Gastroesophageal sphincter (tissue), 4 donors: ENCODE measurements around the gene ZNF512B. TPM values are rescaled to one million over a fixed set of nuclear protein-coding genes. Genes with fewer than 3 reads are reported as not detected.

Source experiments
- ATAC-seq: fragments of 150-250 bp; one replicate; pipeline ENCODE4 v1.9.1; 2016; ENCODE audit warnings: mild to moderate bottlenecking, moderate library complexity
- H3K27ac ChIP-seq, 4 donors: fragments of 200-600 bp; sonication (generic) in 3 of 4; 1 replicate in 3 of 4; 2 replicates in 1 of 4; pipeline ENCODE4 v1.5.1; 2016 to 2019
- H3K27me3 ChIP-seq: fragments of 200-600 bp; sonication (generic); one replicate; pipeline ENCODE4 v1.5.1; 2019
- H3K36me3 ChIP-seq, 2 donors: fragments of 200-600 bp; sonication (generic); one replicate each; pipeline ENCODE4 v1.5.1; 2019; ENCODE audit warnings: control low read depth in 1 of 2
- H3K4me1 ChIP-seq, 3 donors: fragments of 200-600 bp; sonication (generic); 1 replicate in 2 of 3; 2 replicates in 1 of 3; pipeline ENCODE4 v1.5.1; 2016 to 2019; ENCODE audit warnings: control low read depth in 2 of 3
- H3K4me3 ChIP-seq, 2 donors: fragments of 200-600 bp; sonication (generic); one replicate each; pipeline ENCODE4 v1.5.1; 2019; ENCODE audit warnings: mild to moderate bottlenecking in 1 of 2, moderate library complexity in 1 of 2
- H3K9me3 ChIP-seq, 3 donors: fragments of 200-600 bp; sonication (generic); one replicate each; pipeline ENCODE4 v1.5.1; 2017 to 2019; ENCODE audit warnings: control low read depth in 2 of 3
- CTCF ChIP-seq, 4 experiments: fragments of 200-600 bp in 2 of 4; fragments of 450-650 bp in 2 of 4; sonication (generic) in 1 of 4; IDR thresholded peaks; one replicate each; pipeline ENCODE4 v1.5.1; 2017 to 2019; ENCODE audit warnings: antibody characterized with exemption in 4 of 4, mild to moderate bottlenecking in 2 of 4, moderate library complexity in 2 of 4
- EP300 ChIP-seq: sonication (generic); formaldehyde crosslinking; IDR thresholded peaks from one replicate; pipeline ENCODE4 v1.6.1; 2017; ENCODE audit warnings: antibody characterized with exemption, mild to moderate bottlenecking
- POLR2A ChIP-seq, 2 donors: fragments of 450-650 bp; IDR thresholded peaks; one replicate each; pipeline ENCODE4 v1.6.1; 2017; ENCODE audit warnings: antibody characterized with exemption in 2 of 2, mild to moderate bottlenecking in 2 of 2, moderate library complexity in 1 of 2
- POLR2AphosphoS5 ChIP-seq: sonication (generic); formaldehyde crosslinking; IDR thresholded peaks from one replicate; pipeline ENCODE4 v1.6.1; 2017; ENCODE audit warnings: antibody characterized with exemption
- WGBS, 2 donors: methylation state at CpG; one replicate each; pipeline ENCODE4 v1.1.5; 2018; ENCODE audit warnings: low coverage in 1 of 2; 5-methylcytosine and 5-hydroxymethylcytosine counted together
- total RNA-seq, 4 donors: library from RNA; depleted of rRNA; stranded (reverse); fragments of >200 nt; gene quantifications; one replicate each; pipeline ENCODE4 v1.1.0, GENCODE V29; 2016

Gene ZNF512B
- total RNA-seq, 4 donors from 2014 or later: 9.0 to 13.8 (median 10.0) TPM

DNA sequence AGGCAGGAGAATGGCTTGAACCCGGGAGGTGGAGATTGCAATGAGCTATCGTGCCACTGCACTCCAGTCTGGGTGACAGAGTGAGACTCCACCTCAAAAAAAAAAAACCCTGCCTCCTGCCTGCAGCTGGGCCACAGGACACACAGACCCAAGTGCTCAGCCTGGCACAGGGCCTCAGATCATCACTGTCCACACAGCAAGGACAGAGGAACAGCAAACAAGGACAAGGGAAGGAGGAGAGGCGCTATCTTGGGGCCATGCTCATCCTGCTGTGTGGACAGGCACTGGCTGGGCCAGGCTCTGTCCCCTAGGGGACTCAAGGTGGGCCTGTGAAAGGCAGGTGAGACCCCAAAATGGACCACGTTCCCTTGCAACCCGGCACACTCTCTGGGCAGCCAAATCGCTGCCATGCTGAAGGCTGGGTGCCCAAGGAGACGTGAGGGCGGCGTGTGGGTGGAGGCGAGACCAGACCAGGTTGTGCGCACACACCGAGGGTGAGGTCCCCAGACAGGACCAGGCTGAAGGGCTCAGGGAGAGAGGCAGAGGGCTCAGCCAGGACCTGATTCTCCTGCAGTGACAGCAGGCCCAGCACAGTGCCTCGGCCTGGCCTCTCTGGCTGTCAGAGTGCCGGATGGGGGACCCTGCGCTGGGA is 22.6 kb downstream of the ZNF512B start:
- no peak overlapping the region for H3K4me3 ChIP-seq
- H3K9me3 ChIP-seq: no peaks in the 10 kb centered on the region
- WGBS, 2 donors: 63 to 65% methylated on average over 2 to 7 of the region's 15 CpGs
- H3K27me3 ChIP-seq: no peaks in the 10 kb centered on the region
- peak overlapping the region in 3 of 4 donors; percentile 95 to 97 (median 95) for H3K27ac ChIP-seq
- H3K36me3 ChIP-seq: peaks cover 0 to 42% of the 10 kb centered on the region in 2 donors
- ATAC-seq: no peak
- peaks cover 2 to 83% (median 48%) of the 10 kb centered on the region in 3 donors for H3K4me1 ChIP-seq
- no peak for TF ChIP-seq POLR2A (IDR thresholded peaks at IDR 0.05)
- TF ChIP-seq POLR2AphosphoS5: no peak
- TF ChIP-seq CTCF (IDR thresholded peaks at IDR 0.05): no peak
- TF ChIP-seq EP300: no peak

DNA sequence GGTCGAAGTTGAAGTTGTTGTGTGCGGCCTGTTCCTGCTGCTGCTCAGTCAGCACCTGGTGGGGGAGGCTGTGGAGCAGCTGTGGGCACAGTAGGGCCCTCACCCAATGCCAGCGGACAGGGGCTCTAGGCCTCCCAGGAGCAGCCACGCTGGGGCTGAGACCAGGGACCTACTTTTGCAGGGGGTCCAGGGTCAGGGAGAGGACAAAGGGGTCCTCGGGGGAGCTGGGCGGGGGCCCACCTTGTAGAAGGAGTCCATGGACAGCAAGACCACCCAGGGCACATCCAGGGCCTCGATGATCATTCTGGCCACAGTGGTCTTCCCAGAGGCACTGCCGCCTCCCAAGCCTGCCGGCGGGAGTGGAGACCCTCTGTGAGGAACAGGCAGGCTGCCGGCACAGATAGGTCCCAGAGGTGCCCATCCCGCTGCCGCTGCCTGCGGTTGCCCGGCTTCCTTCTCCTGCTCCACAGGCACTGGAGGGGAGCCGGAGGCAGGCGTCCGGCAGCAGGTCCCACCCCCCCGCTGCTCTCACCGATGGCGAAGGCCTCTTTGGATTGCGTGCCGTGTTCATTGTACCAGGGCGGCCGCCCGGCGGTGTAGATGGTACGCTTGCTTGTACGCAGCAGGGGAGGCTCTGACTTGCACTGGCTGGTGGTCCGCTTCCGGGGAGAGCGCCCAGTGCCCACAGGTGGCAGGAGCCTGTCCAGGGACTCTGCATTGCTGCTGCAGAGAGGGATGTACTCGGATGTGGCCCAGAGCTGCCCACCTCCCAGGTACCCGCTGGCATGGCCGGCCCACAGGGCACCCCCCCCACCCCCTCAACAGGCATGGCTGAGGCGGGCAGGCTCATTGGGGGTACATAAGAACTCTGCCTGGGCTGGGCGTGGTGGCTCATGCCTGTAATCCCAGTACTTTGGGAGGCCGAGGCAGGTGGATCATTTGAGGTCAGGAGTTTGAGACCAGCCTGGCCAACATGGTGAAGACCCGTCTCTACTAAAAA is 23.5 kb downstream of the ZNF512B start:
- H3K4me1 ChIP-seq: peaks cover 2 to 80% (median 39%) of the 10 kb centered on the region in 3 donors
- H3K27me3 ChIP-seq: no peaks in the 10 kb centered on the region
- no peak for TF ChIP-seq CTCF (IDR thresholded peaks at IDR 0.05)
- TF ChIP-seq POLR2AphosphoS5: no peak
- no peak overlapping the region for H3K4me3 ChIP-seq
- no peak for ATAC-seq
- H3K27ac ChIP-seq: peak overlapping the region in 2 of 4 donors; percentile 95
- peaks cover 0 to 45% of the 10 kb centered on the region in 2 donors for H3K36me3 ChIP-seq
- H3K9me3 ChIP-seq: no peaks in the 10 kb centered on the region
- WGBS, 2 donors: 40 to 84% methylated on average over 1 to 5 of the region's 39 CpGs

DNA sequence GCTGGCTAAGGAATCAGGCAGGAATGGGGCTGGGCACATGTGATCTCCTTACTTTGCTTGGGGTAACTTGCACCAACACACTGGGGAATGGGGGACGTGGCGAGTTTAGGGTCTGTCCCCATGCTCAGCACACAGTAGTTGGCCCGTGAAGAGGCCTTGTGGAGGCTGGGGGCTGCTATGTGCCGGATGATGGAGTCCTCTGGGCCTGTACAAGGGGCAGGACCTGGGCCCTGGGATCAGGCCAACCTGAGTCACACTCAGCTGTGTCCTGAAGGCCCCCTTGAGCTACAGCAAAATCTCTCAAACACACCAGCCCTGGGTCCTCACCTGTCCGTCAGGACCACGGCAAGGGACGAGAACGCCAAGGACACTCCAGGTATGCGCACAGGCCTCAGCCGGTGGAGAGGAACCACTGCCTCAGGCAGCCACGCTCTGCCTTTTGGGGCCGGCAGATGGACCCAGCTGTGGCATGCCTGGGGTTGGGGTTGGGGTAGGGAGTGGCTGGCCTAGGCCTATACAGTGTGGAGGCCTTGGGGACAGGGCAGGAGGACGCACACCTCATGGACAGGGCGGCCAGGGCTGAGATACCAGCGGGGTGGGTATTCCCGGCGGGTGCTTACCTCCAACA is 24.6 kb downstream of the ZNF512B start:
- Histone ChIP-seq H3K36me3 (peaks cover 0 to 56% of the 10 kb centered on the region in 2 donors), H3K27ac (peak overlapping the region in 1 of 4 donors; percentile 75), H3K9me3 (no peaks in the 10 kb centered on the region), H3K4me3 (no peak overlapping the region), H3K4me1 (peaks cover 0 to 69% (median 28%) of the 10 kb centered on the region in 3 donors), H3K27me3 (no peaks in the 10 kb centered on the region)
- TF ChIP-seq CTCF (IDR thresholded peaks at IDR 0.05) (no peak), POLR2AphosphoS5 (no peak), EP300 (no peak), POLR2A (IDR thresholded peaks at IDR 0.05) (no peak)
- ATAC-seq: no peak
- WGBS, 2 donors: 76% methylated on average over 5 of the region's 17 CpGs; no CpG with 5 or more reads in 1 of the 2 donors

- WGBS, 2 donors: 100% methylated on average over 1 of the region's 35 CpGs; no CpG with 5 or more reads in 1 of the 2 donors
- H3K36me3 ChIP-seq: peaks cover 0 to 64% of the 10 kb centered on the region in 2 donors
- no peak for ATAC-seq
- H3K4me1 ChIP-seq: peaks cover 0 to 61% (median 20%) of the 10 kb centered on the region in 3 donors
- H3K27ac ChIP-seq: peak overlapping the region in 3 of 4 donors; percentile 2 to 75 (median 65)
- TF ChIP-seq CTCF (IDR thresholded peaks at IDR 0.05) (no peak), EP300 (no peak), POLR2A (IDR thresholded peaks at IDR 0.05) (no peak), POLR2AphosphoS5 (no peak)
- no peak overlapping the region for H3K4me3 ChIP-seq
- H3K27me3 ChIP-seq: no peaks in the 10 kb centered on the region
- H3K9me3 ChIP-seq: no peaks in the 10 kb centered on the region
Measured at GRCh38 chr20:63944078-63944941, 25.4 kb downstream of the ZNF512B start.
